B cell (primary cell): ENCODE measurements around the gene BTRC. TPM values are rescaled to one million over a fixed set of nuclear protein-coding genes. Genes with fewer than 3 reads are reported as not detected.
A peak's percentile ranks its signal among the peaks of the same experiment; 100 is the strongest.

Source experiments
- ATAC-seq: fragments of 200-7000 bp; cut with Tn5 transposase; one replicate; pipeline ENCODE4 v1.10.0; 2021; ENCODE audit warnings: low read depth, mild to moderate bottlenecking, moderate number of reproducible peaks, moderate library complexity
- CTCF ChIA-PET: fragments of 350-600 bp; sonication (Branson Sonifier 250); formaldehyde crosslinking; loops from one replicate; lab custom pipeline; 2021; ENCODE audit warnings: antibody characterized with exemption, inconsistent platforms; lab: Charles Lee
- POLR2A ChIA-PET: fragments of 350-600 bp; sonication (Branson Sonifier 250); formaldehyde crosslinking; loops from one replicate; lab custom pipeline; 2021; ENCODE audit warnings: antibody characterized with exemption; lab: Charles Lee
- DNase-seq: peaks from one replicate; pipeline ENCODE4 v3.0.0; 2013
- H2AFZ ChIP-seq: 2 replicates; pipeline ENCODE4 v1.6.1; 2012; ENCODE audit warnings: mild to moderate bottlenecking, low read depth, low read length; ENCODE audit not compliant: insufficient read depth, poor library complexity, severe bottlenecking
- H3K27ac ChIP-seq, 2 donors: 1 replicate in 1 of 2; 2 replicates in 1 of 2; pipeline ENCODE4 v1.5.1; 2012 to 2013; ENCODE audit warnings: low read length in 2 of 2, mild to moderate bottlenecking in 2 of 2, moderate library complexity in 1 of 2
- H3K27me3 ChIP-seq, 4 experiments: fragments of 200-600 bp in 1 of 4; sonication (generic) in 1 of 4; replicated peaks in 1 of 4; 1 replicate in 2 of 4; 2 replicates in 2 of 4; pipeline versions ENCODE4 v1.6.1 to v1.7.0; 2013 to 2016; ENCODE audit warnings: low read length in 3 of 4, mild to moderate bottlenecking in 2 of 4, mixed read lengths in 1 of 4, moderate library complexity in 1 of 4; ENCODE audit not compliant: insufficient read depth in 4 of 4, control insufficient read depth in 3 of 4; ENCODE audit errors: control extremely low read depth in 1 of 4
- H3K36me3 ChIP-seq, 2 experiments: replicated peaks in 1 of 2; 1 replicate in 1 of 2; 2 replicates in 1 of 2; pipeline versions ENCODE4 v1.6.1 to v1.7.1; 2013; ENCODE audit warnings: low read length in 1 of 2; ENCODE audit not compliant: insufficient read depth in 2 of 2, control insufficient read depth in 1 of 2; ENCODE audit errors: control extremely low read depth in 1 of 2, extremely low read depth in 1 of 2
- H3K4me1 ChIP-seq, 2 donors: fragments of 200-600 bp in 1 of 2; sonication (generic) in 1 of 2; 1 replicate in 1 of 2; 2 replicates in 1 of 2; pipeline versions ENCODE4 v1.5.1 to v1.6.1; 2013 to 2017; ENCODE audit warnings: low read length in 2 of 2; ENCODE audit not compliant: control insufficient read depth in 2 of 2, insufficient read depth in 2 of 2
- H3K4me2 ChIP-seq: replicated peaks from 2 replicates; pipeline ENCODE3; 2012; ENCODE audit warnings: mild to moderate bottlenecking, low read depth, low read length; ENCODE audit not compliant: poor library complexity, severe bottlenecking
- H3K4me3 ChIP-seq, 5 experiments: fragments of 200-600 bp in 1 of 5; sonication (generic) in 1 of 5; 1 replicate in 3 of 5; 2 replicates in 2 of 5; pipeline versions ENCODE4 v1.5.1 to v1.7.0; 2011 to 2016; ENCODE audit warnings: low read length in 4 of 5, mild to moderate bottlenecking in 4 of 5, low read depth in 2 of 5, control low read depth in 1 of 5, moderate library complexity in 1 of 5; ENCODE audit not compliant: insufficient read depth in 1 of 5; ENCODE audit errors: control extremely low read depth in 1 of 5, extremely low read depth in 1 of 5
- H3K79me2 ChIP-seq: fragments of 200-600 bp; sonication (generic); one replicate; pipeline ENCODE4 v1.6.0; 2016; ENCODE audit warnings: low read length; ENCODE audit not compliant: control insufficient read depth, insufficient read depth
- H3K9ac ChIP-seq: fragments of 200-600 bp; sonication (generic); 2 replicates; pipeline ENCODE4 v1.6.1; 2017; ENCODE audit warnings: mild to moderate bottlenecking, low read length, moderate library complexity
- H3K9me3 ChIP-seq, 3 donors: one replicate each; pipeline versions ENCODE4 v1.6.1 to v1.7.1; 2013; ENCODE audit warnings: low read length in 2 of 3; ENCODE audit not compliant: control insufficient read depth in 2 of 3, insufficient read depth in 1 of 3; ENCODE audit errors: control extremely low read depth in 1 of 3
- H4K20me1 ChIP-seq: 2 replicates; pipeline ENCODE4 v1.6.0; 2012; ENCODE audit warnings: mild to moderate bottlenecking, low read length; ENCODE audit not compliant: insufficient read depth, control insufficient read depth, poor library complexity, severe bottlenecking
- H3K27ac Mint-ChIP-seq: one replicate; pipeline ENCODE4 v1.8.0; 2021; ENCODE audit warnings: mixed read lengths
- H3K27me3 Mint-ChIP-seq: one replicate; pipeline ENCODE4 v1.8.0; 2021; ENCODE audit warnings: mixed read lengths
- H3K4me1 Mint-ChIP-seq: one replicate; pipeline ENCODE4 v1.8.0; 2021; ENCODE audit warnings: mixed read lengths
- H3K4me3 Mint-ChIP-seq: one replicate; pipeline ENCODE4 v1.8.0; 2021; ENCODE audit warnings: mixed read lengths
- H3K9me3 Mint-ChIP-seq: one replicate; pipeline ENCODE4 v1.8.0; 2022; ENCODE audit warnings: mixed read lengths; ENCODE audit not compliant: insufficient read depth
- EZH2 ChIP-seq: IDR thresholded peaks from 2 replicates; pipeline ENCODE4 v1.6.1; 2012; ENCODE audit warnings: borderline replicate concordance, low read depth, mild to moderate bottlenecking, moderate library complexity, low read length; ENCODE audit not compliant: insufficient read depth, poor library complexity, severe bottlenecking
- WGBS: methylation state at CpG from one replicate; pipeline ENCODE4 v1.1.5; 2013; ENCODE audit warnings: missing lambda C conversion rate; ENCODE audit not compliant: insufficient coverage; 5-methylcytosine and 5-hydroxymethylcytosine counted together
- intact Hi-C: fragments of 100-400 bp; cut with micrococcal nuclease; formaldehyde crosslinking; loops from one replicate; pipeline ENCODE4 v1.10.0; 2022
- polyA minus RNA-seq: library from RNA; depleted of rRNA, polyadenylated mRNA; stranded (reverse); fragments of >200 nt; gene quantifications from 2 replicates; pipeline ENCODE4 v1.2.3, GENCODE V29; 2012
- polyA plus RNA-seq: library from polyadenylated mRNA; depleted of rRNA; stranded (reverse); fragments of >200 nt; gene quantifications from 2 replicates; pipeline ENCODE4 v1.2.3, GENCODE V29; 2012
- total RNA-seq, 2 donors: library from RNA; stranded (reverse); fragments of 120-200 nt in 1 of 2; gene quantifications; 1 replicate in 1 of 2; 2 replicates in 1 of 2; pipeline versions ENCODE4 v1.2.3 to v1.2.4, GENCODE V29; 2013 to 2022
- TF ChIP-seq, protein P1 (sequence below): fragments of 200-600 bp; IDR thresholded peaks from one replicate; pipeline ENCODE4 v1.8.0; 2022; ENCODE audit warnings: antibody characterized with exemption, mild to moderate bottlenecking

The BTRC gene
- total RNA-seq (20.1 and 21.9 TPM in 2 replicates), polyA plus RNA-seq (4.3 and 4.8 TPM in 2 replicates), polyA minus RNA-seq (5.3 and 5.7 TPM in 2 replicates)
- total RNA-seq (2013) = 7.2 TPM

GRCh38 chr10:101353692-101354327, at the start of gene BTRC:
BTRC (plus strand) TSS chr10:101354165; CDS start chr10:101354181, 16 bp downstream.
- CTCF ChIA-PET = interaction anchor here (0.9 to 1.1 kb wide), 2 partner anchors 113 to 217 kb away, joined by 3 read pairs; no protein-coding TSS in a partner anchor
- Histone ChIP-seq H3K4me3 (peak within 1 kb of the TSS; percentile 63 to 87 (median 79)), H3K27ac (peak within 1 kb of the TSS; percentile 42 to 88), H3K79me2 (peaks cover 39% of the 10 kb centered on the region), H3K4me2 (peak within 1 kb of the TSS; percentile 92), H3K9me3 (no peaks in the 10 kb centered on the region), H3K27me3 (peaks cover 0 to 15% (median 2%) of the 10 kb centered on the region in 4 experiments), H3K36me3 (no peaks in the 10 kb centered on the region), H3K9ac (peak within 1 kb of the TSS; percentile 93), H4K20me1 (no peaks in the 10 kb centered on the region), H2AFZ (peak within 1 kb of the TSS; percentile 99), H3K4me1 (peaks cover 11 to 13% of the 10 kb centered on the region in 2 donors)
- intact Hi-C loops = loop anchor here (2.0 to 10.0 kb wide), 10 partner anchors 61 to 891 kb away; partner anchors contain the start of genes ARMH3, DPCD, GBF1 and HIF1AN
- peak within 1 kb of the TSS; percentile 94 for H3K4me3 Mint-ChIP-seq
- DNase-seq (peak; percentile 99), ATAC-seq (peak; percentile 96)
- POLR2A ChIA-PET = interaction anchor here (1.2 kb wide), 1 partner anchor 290 kb away, joined by 3 read pairs; no protein-coding TSS in a partner anchor
- peaks cover 20% of the 10 kb centered on the region for H3K27me3 Mint-ChIP-seq
- H3K9me3 Mint-ChIP-seq = no peaks in the 10 kb centered on the region
- no peak for TF ChIP-seq EZH2
- TF ChIP-seq, protein P1, sequence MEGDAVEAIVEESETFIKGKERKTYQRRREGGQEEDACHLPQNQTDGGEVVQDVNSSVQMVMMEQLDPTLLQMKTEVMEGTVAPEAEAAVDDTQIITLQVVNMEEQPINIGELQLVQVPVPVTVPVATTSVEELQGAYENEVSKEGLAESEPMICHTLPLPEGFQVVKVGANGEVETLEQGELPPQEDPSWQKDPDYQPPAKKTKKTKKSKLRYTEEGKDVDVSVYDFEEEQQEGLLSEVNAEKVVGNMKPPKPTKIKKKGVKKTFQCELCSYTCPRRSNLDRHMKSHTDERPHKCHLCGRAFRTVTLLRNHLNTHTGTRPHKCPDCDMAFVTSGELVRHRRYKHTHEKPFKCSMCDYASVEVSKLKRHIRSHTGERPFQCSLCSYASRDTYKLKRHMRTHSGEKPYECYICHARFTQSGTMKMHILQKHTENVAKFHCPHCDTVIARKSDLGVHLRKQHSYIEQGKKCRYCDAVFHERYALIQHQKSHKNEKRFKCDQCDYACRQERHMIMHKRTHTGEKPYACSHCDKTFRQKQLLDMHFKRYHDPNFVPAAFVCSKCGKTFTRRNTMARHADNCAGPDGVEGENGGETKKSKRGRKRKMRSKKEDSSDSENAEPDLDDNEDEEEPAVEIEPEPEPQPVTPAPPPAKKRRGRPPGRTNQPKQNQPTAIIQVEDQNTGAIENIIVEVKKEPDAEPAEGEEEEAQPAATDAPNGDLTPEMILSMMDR = no peak
- peak within 1 kb of the TSS; percentile 99 for H3K27ac Mint-ChIP-seq
- under 1% methylated on average over 50 of the region's 50 CpGs for WGBS
- H3K4me1 Mint-ChIP-seq = peaks cover 22% of the 10 kb centered on the region

DNA sequence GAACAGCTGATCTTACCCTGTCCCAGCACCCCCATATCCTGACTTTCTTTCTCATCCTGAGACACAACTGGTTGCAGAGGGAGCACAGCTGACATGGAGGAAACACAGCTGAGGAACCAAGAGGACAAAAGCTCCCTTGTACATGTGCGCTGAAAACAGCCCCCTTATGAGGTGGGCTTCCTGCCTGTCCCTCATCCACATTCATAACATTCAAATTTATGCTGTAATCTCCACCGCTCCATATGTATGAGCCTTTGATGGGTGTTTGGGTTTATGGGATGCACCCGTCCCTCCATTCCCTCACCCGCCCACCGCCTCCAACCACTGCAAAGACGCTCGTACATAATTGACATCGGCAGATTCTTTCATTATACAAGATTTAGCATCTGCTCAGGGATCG, 49.6 kb upstream of the BTRC start:
- Histone ChIP-seq H2AFZ (no peak overlapping the region), H3K4me2 (no peak overlapping the region), H3K36me3 (no peaks in the 10 kb centered on the region), H3K4me1 (no peaks in the 10 kb centered on the region), H3K4me3 (no peak overlapping the region), H4K20me1 (no peaks in the 10 kb centered on the region), H3K9me3 (peaks cover 0 to under 1% (median 0%) of the 10 kb centered on the region in 3 donors), H3K9ac (no peak overlapping the region), H3K27ac (no peak overlapping the region), H3K27me3 (peaks cover 0 to 39% (median 9%) of the 10 kb centered on the region in 4 experiments), H3K79me2 (no peaks in the 10 kb centered on the region)
- ChIA-PET CTCF (interaction anchor here (1.1 to 1.7 kb wide), 2 partner anchors 12 to 132 kb away, joined by 3 to 5 read pairs; no protein-coding TSS in a partner anchor), POLR2A (no interaction called here)
- Mint-ChIP-seq H3K9me3 (no peaks in the 10 kb centered on the region), H3K4me1 (no peaks in the 10 kb centered on the region), H3K27ac (no peak overlapping the region), H3K27me3 (peaks cover 69% of the 10 kb centered on the region), H3K4me3 (no peak overlapping the region)
- no peak for DNase-seq
- ATAC-seq = no peak
- 98% methylated on average over 7 of the region's 9 CpGs for WGBS
- TF ChIP-seq EZH2 = no peak
- TF ChIP-seq, protein P1 = no peak
- intact Hi-C loops = no loop called here
